GM12864 (cell line): ENCODE measurements around the gene ALPG.
"Not testable (repeated sequence)": the region's sequence is repeated elsewhere in the genome, so short reads cannot be mapped to it uniquely, and the experiment has no call there.

Experiments used
- DNase-seq: peaks from one replicate; pipeline ENCODE4 v3.0.0-alpha.2; 2011; ENCODE audit warnings: low read depth
- H3K4me3 ChIP-seq: 2 replicates; pipeline ENCODE4 v1.5.1; 2011; ENCODE audit warnings: mild to moderate bottlenecking, low read depth, low read length, control low read depth
- TF ChIP-seq, protein P1 (sequence below): IDR thresholded peaks from 2 replicates; pipeline ENCODE4 v1.5.1; 2011; ENCODE audit warnings: low read depth, mild to moderate bottlenecking, moderate library complexity, low read length, control low read depth, inconsistent platforms; ENCODE audit errors: missing control alignments

The ALPG gene

GRCh38 chr2:232419245-232420072 lies 12.8 kb downstream of the ALPG start:
- TF ChIP-seq, protein P1, sequence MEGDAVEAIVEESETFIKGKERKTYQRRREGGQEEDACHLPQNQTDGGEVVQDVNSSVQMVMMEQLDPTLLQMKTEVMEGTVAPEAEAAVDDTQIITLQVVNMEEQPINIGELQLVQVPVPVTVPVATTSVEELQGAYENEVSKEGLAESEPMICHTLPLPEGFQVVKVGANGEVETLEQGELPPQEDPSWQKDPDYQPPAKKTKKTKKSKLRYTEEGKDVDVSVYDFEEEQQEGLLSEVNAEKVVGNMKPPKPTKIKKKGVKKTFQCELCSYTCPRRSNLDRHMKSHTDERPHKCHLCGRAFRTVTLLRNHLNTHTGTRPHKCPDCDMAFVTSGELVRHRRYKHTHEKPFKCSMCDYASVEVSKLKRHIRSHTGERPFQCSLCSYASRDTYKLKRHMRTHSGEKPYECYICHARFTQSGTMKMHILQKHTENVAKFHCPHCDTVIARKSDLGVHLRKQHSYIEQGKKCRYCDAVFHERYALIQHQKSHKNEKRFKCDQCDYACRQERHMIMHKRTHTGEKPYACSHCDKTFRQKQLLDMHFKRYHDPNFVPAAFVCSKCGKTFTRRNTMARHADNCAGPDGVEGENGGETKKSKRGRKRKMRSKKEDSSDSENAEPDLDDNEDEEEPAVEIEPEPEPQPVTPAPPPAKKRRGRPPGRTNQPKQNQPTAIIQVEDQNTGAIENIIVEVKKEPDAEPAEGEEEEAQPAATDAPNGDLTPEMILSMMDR, result no peak
- DNase-seq, result no peak
- no peak overlapping the region for H3K4me3 ChIP-seq

- TF ChIP-seq, protein P1, result no peak
- DNase-seq, result no peak
- H3K4me3 ChIP-seq, result no peak overlapping the region
These were observed 13.4 kb downstream of the ALPG start for GRCh38 chr2:232420073-232420454.

GRCh38 chr2:232420463-232421188 lies 14.0 kb downstream of the ALPG start:
- TF ChIP-seq, protein P1, result no peak
- no peak overlapping the region for H3K4me3 ChIP-seq
- no peak for DNase-seq

DNA sequence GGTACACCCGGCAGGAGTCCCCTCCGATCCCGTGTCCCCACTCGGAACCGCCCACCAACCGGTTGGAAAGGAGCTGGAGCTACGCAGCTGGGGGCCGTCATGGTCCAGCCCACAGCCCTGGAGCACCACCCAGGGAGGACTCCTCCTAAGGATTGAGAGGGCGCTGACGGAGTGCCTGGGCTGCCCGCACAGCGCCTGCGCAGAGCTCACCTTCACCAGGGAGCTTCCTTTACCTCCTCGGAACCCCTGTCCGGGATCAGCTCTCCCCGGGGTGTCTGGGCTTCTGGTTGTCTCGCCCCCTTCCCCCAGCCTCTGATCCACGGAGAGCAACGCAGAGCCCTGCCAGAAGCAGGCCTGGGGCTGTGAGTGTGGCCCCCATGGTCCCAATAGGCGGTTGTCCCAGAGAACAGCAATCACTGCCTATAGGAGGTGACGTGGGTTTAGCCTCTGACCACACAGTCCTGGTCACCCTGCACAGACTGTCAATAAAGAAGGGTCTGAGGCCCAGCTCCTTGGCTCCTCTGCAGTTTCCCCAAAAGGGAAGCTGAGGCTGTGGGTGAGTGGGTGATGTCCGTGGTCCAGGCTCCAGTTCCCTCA lies 14.6 kb downstream of the ALPG start:
- no peak for DNase-seq
- TF ChIP-seq, protein P1, result no peak
- no peak overlapping the region for H3K4me3 ChIP-seq

GRCh38 chr2:232422051-232422450 lies 15.4 kb downstream of the ALPG start:
- no peak overlapping the region for H3K4me3 ChIP-seq
- DNase-seq, result no peak
- TF ChIP-seq, protein P1, result no peak

- H3K4me3 ChIP-seq, DNase-seq: not testable (repeated sequence)
These were observed 16.4 kb downstream of the ALPG start for GRCh38 chr2:232422996-232423395.

DNA sequence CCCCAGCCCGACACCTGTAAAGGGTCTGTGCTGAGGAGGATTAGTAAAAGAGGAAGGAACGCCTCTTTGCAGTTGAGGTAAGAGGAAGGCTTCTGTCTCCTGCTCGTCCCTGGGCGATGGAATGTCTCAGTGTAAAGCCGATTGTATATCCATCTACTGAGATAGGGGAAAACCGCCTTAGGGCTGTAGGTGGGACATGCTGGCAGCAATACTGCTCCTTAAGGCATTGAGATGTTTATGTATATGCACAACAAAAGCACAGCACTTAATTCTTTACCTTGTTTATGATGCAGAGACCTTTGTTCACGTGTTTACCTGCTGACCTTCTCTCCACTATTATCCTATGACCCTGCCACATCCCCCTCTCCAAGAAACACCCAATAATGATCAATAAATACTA lies 16.8 kb downstream of the ALPG start:
- not testable (repeated sequence) for DNase-seq, H3K4me3 ChIP-seq
